ENCODE measurements around the gene POLD1. TPM values are rescaled to one million over a fixed set of nuclear protein-coding genes. Genes with fewer than 3 reads are reported as not detected.

POLD1 gene
- total RNA-seq, 1 donor from 2014 or later, result 18.9 TPM

DNA sequence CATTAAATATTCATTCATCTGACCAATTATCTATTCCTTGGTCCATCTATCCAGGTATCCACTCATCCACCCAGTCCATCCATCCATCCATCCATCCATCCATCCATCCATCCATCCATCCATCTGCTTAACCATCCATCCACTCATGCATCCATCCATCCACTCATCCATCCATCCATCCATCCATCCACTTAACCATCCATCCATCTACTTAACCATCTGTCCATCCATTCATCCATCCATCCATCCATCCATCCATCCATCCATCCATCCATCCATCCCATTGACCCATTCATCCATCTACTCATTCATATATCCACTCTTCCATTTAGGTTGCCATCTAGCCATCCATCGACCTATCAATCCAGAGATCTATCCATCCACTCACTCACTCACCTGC, 59.9 kb downstream of the POLD1 start:
- no peaks in the 10 kb centered on the region for H3K79me2 ChIP-seq (ENCODE audit: insufficient read depth, low read length)
- Mint-ChIP-seq H3K4me3 (ENCODE audit: unreplicated experiment) (no peak overlapping the region), H3K27ac (ENCODE audit: unreplicated experiment) (no peak overlapping the region), H3K9me3 (ENCODE audit: unreplicated experiment) (no peaks in the 10 kb centered on the region), H3K36me3 (ENCODE audit: low read depth, unreplicated experiment) (no peaks in the 10 kb centered on the region), H3K4me1 (ENCODE audit: low read depth, unreplicated experiment) (no peaks in the 10 kb centered on the region), H3K27me3 (ENCODE audit: low read depth, unreplicated experiment) (peaks cover 3% of the 10 kb centered on the region)
- no peaks in the 10 kb centered on the region for H3K9me3 ChIP-seq (ENCODE audit: insufficient read depth, low read depth, low read length)
- H3K36me3 ChIP-seq (ENCODE audit: insufficient read depth, low read length), result no peaks in the 10 kb centered on the region
- FAIRE-seq (no peak), DNase-seq (ENCODE audit: low read depth) (no peak)
- no peak overlapping the region for H3K4me3 ChIP-seq (ENCODE audit: insufficient read depth, low read depth, low read length)
- no peak overlapping the region for H3K27ac ChIP-seq (ENCODE audit: low read depth, low read length)
- H3K4me2 ChIP-seq (ENCODE audit: low read length), result no peak overlapping the region
- no peaks in the 10 kb centered on the region for H3K27me3 ChIP-seq (ENCODE audit: insufficient read depth, low read length)
- no peak overlapping the region for H2AFZ ChIP-seq (ENCODE audit: low read depth, low read length)
- H3K4me1 ChIP-seq (ENCODE audit: insufficient read depth, low read length), result no peaks in the 10 kb centered on the region
- no peak for TF ChIP-seq EZH2 (IDR thresholded peaks at IDR 0.05; ENCODE audit: insufficient read depth, low read length)
- TF ChIP-seq, protein P1, sequence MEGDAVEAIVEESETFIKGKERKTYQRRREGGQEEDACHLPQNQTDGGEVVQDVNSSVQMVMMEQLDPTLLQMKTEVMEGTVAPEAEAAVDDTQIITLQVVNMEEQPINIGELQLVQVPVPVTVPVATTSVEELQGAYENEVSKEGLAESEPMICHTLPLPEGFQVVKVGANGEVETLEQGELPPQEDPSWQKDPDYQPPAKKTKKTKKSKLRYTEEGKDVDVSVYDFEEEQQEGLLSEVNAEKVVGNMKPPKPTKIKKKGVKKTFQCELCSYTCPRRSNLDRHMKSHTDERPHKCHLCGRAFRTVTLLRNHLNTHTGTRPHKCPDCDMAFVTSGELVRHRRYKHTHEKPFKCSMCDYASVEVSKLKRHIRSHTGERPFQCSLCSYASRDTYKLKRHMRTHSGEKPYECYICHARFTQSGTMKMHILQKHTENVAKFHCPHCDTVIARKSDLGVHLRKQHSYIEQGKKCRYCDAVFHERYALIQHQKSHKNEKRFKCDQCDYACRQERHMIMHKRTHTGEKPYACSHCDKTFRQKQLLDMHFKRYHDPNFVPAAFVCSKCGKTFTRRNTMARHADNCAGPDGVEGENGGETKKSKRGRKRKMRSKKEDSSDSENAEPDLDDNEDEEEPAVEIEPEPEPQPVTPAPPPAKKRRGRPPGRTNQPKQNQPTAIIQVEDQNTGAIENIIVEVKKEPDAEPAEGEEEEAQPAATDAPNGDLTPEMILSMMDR (IDR thresholded peaks at IDR 0.05; ENCODE audit: insufficient read depth, low read depth, low read length), result no peak
- no peaks in the 10 kb centered on the region for H4K20me1 ChIP-seq (ENCODE audit: insufficient read depth, low read length)
- H3K9ac ChIP-seq (ENCODE audit: low read length), result no peak overlapping the region

DNA sequence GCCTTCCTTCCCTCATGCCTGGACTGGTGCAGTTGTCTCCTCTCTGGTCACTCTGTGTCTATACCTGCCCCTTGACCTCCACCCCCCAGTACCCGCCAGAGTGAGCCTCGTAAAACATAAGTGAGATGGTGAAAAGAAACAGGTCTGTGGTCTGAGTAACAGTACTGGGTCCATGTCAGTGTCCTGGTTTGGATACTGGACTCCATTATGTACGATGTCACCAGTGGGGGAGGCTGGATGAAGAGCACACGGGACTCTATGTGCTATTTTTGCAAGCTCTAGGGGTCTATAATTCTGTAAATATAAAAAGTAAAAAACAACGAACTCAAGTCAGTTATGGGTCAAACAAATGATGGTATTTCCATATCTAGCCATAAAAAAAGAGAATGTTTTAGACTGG, 62.9 kb downstream of the POLD1 start:
- Histone ChIP-seq H2AFZ (ENCODE audit: low read depth, low read length) (no peak overlapping the region), H3K36me3 (ENCODE audit: insufficient read depth, low read length) (no peaks in the 10 kb centered on the region), H3K4me3 (ENCODE audit: insufficient read depth, low read depth, low read length) (no peak overlapping the region), H3K9me3 (ENCODE audit: insufficient read depth, low read depth, low read length) (no peaks in the 10 kb centered on the region), H3K4me2 (ENCODE audit: low read length) (no peak overlapping the region), H3K4me1 (ENCODE audit: insufficient read depth, low read length) (no peaks in the 10 kb centered on the region), H3K27ac (ENCODE audit: low read depth, low read length) (no peak overlapping the region), H3K9ac (ENCODE audit: low read length) (no peak overlapping the region), H3K27me3 (ENCODE audit: insufficient read depth, low read length) (no peaks in the 10 kb centered on the region), H3K79me2 (ENCODE audit: insufficient read depth, low read length) (no peaks in the 10 kb centered on the region), H4K20me1 (ENCODE audit: insufficient read depth, low read length) (no peaks in the 10 kb centered on the region)
- Mint-ChIP-seq H3K27me3 (ENCODE audit: low read depth, unreplicated experiment) (no peaks in the 10 kb centered on the region), H3K27ac (ENCODE audit: unreplicated experiment) (no peak overlapping the region), H3K4me1 (ENCODE audit: low read depth, unreplicated experiment) (no peaks in the 10 kb centered on the region), H3K9me3 (ENCODE audit: unreplicated experiment) (peaks cover 3% of the 10 kb centered on the region), H3K4me3 (ENCODE audit: unreplicated experiment) (no peak overlapping the region), H3K36me3 (ENCODE audit: low read depth, unreplicated experiment) (no peaks in the 10 kb centered on the region)
- no peak for FAIRE-seq
- DNase-seq (ENCODE audit: low read depth), result no peak
- no peak for TF ChIP-seq EZH2 (IDR thresholded peaks at IDR 0.05; ENCODE audit: insufficient read depth, low read length)
- TF ChIP-seq, protein P1 (IDR thresholded peaks at IDR 0.05; ENCODE audit: insufficient read depth, low read depth, low read length), result no peak

DNA sequence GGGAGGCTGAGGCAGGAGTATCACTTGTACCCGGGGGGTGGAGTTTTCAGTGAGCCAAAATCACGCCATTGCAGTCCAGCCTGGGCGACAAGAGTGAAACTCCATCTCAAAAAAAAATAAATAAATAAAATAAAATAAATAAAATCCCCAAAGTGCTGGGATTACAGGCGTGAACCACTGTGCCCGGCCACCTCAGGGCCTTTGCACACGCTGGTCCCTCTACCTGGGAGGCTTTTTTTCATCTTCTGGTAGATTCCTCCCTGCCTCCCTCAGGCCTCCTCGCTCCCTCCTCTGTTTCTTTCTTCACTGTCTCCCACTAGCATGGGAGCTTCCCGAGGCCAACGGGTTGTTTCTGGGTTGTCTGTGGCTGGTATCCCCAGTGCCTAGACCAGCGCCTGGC, 63.6 kb downstream of the POLD1 start:
- Mint-ChIP-seq H3K27ac (ENCODE audit: unreplicated experiment) (no peak overlapping the region), H3K36me3 (ENCODE audit: low read depth, unreplicated experiment) (no peaks in the 10 kb centered on the region), H3K4me3 (ENCODE audit: unreplicated experiment) (no peak overlapping the region), H3K4me1 (ENCODE audit: low read depth, unreplicated experiment) (no peaks in the 10 kb centered on the region), H3K9me3 (ENCODE audit: unreplicated experiment) (peaks cover 3% of the 10 kb centered on the region), H3K27me3 (ENCODE audit: low read depth, unreplicated experiment) (no peaks in the 10 kb centered on the region)
- Histone ChIP-seq H3K79me2 (ENCODE audit: insufficient read depth, low read length) (no peaks in the 10 kb centered on the region), H2AFZ (ENCODE audit: low read depth, low read length) (no peak overlapping the region), H3K9ac (ENCODE audit: low read length) (no peak overlapping the region), H3K36me3 (ENCODE audit: insufficient read depth, low read length) (no peaks in the 10 kb centered on the region), H3K4me2 (ENCODE audit: low read length) (no peak overlapping the region), H4K20me1 (ENCODE audit: insufficient read depth, low read length) (no peaks in the 10 kb centered on the region), H3K9me3 (ENCODE audit: insufficient read depth, low read depth, low read length) (no peaks in the 10 kb centered on the region), H3K4me3 (ENCODE audit: insufficient read depth, low read depth, low read length) (no peak overlapping the region), H3K27ac (ENCODE audit: low read depth, low read length) (no peak overlapping the region), H3K27me3 (ENCODE audit: insufficient read depth, low read length) (no peaks in the 10 kb centered on the region), H3K4me1 (ENCODE audit: insufficient read depth, low read length) (no peaks in the 10 kb centered on the region)
- FAIRE-seq (no peak), DNase-seq (ENCODE audit: low read depth) (no peak)
- TF ChIP-seq, protein P1 (IDR thresholded peaks at IDR 0.05; ENCODE audit: insufficient read depth, low read depth, low read length), result no peak
- no peak for TF ChIP-seq EZH2 (IDR thresholded peaks at IDR 0.05; ENCODE audit: insufficient read depth, low read length)

Measured in astrocyte (in vitro differentiated cells and primary cell).